ENCODE data around the gene VRTN.
A peak's percentile ranks its signal among the peaks of the same experiment; 100 is the strongest.
"Not testable (repeated sequence)": the region's sequence is repeated elsewhere in the genome, so short reads cannot be mapped to it uniquely, and the experiment has no call there.

VRTN gene

GRCh38 chr14:74348735-74349463 lies 628 bp downstream of the VRTN start:
- DNase-seq (ENCODE audit: low read depth in 2 of 2) = no peak

GRCh38 chr14:74349757-74350156 lies 1.5 kb downstream of the VRTN start:
- no peak for DNase-seq (ENCODE audit: low read depth in 2 of 2)

DNA sequence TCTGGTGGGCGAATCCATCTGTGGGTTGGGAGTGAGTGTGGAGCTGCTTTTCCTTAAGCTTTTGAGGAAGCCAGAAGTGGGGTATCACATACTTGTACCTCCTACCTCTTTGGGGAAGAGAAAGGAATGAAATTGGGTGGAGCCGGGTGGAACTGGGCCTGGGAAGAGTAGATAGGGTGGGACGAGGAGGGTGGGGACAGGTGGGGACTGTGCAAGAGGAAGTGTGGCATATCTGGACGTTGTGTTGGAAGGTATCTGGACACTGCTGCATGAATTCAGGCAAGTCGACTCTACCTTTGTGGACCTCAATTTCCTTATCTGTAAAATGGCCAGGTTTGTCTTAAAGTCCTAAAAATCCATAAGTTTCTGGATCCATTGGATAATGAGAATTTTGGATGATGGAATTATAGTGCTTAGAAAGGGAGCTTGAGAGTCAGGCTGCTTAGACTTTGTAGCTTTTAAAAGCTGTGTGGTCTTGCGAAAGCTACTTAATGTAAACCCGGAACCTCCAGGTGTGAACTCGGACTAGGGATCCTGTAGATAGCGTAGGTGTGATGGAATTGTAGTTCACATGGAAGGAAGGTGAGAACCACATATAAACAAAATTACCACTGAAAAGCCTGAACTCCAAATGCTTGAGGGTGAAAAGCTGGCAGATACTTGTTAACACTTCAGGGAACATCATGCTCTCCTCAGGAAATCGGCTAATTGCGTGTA lies 2.1 kb downstream of the VRTN start:
- DNase-seq (ENCODE audit: low read depth in 2 of 2) = no peak

DNA sequence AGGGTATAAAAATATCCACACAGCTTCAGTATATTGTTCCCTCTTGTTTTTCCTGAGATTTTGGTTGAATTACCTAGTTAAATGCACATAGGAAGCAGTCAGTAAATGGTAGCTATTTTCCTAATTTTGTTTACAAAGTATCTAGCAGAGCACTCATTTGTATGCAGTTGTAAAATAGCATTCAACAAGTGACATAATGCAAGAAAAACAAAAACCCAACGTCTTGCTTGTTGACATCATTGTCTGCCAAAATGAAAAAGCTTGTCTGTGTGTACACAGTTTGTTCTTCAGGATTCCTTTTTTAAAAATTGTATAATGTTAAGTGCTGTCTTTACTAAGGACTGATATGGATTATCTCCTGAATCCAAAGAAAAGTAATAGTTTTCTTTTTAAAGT lies 2.7 kb downstream of the VRTN start:
- no peak for DNase-seq (ENCODE audit: low read depth in 2 of 2)

GRCh38 chr14:74356892-74357575 lies 8.8 kb downstream of the VRTN start:
- no peak for DNase-seq (ENCODE audit: low read depth in 2 of 2)

DNA sequence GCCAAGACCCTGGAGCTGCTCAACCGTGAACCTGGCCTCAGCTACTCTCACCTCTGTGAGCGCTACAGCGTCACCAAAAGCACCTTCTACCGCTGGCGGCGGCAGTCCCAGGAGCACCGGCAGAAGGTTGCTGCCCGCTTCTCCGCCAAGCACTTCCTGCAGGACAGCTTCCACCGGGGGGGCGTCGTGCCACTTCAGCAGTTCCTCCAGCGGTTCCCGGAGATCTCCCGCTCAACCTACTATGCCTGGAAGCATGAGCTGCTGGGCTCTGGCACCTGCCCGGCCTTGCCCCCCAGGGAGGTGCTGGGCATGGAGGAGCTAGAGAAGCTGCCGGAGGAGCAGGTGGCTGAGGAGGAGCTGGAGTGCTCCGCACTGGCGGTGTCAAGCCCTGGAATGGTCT lies 9.3 kb downstream of the VRTN start:
- DNase-seq (ENCODE audit: low read depth in 2 of 2) = no peak

- DNase-seq (ENCODE audit: low read depth in 2 of 2) = no peak
Observed at GRCh38 chr14:74358176-74358829, 10.0 kb downstream of the VRTN start.

DNA sequence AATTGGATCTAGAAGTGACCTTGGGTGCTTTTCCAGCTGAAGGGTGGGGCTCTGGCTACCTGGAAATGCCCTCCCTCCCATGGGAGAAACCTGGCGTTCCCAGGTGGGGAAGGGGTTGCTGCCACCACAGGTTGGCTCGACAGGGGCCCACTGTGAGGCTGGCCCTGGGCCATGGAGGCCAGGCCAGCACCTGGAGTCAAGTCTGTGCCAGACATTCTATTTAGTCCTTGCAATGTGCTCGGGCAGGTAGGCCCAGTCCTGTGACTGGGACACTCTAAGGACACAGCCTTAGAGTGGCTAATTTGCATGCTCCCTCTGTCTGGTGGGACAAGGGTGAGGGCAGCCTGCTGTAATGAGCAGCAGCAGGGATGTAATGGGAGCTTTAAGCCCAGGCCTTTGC lies 11.9 kb downstream of the VRTN start:
- no peak for DNase-seq (ENCODE audit: low read depth in 2 of 2)

- peak; percentile 27 to 45 for DNase-seq (ENCODE audit: low read depth in 2 of 2)
Observed at GRCh38 chr14:74362361-74362915, 14.2 kb downstream of the VRTN start.

GRCh38 chr14:74364271-74364880 lies 16.1 kb downstream of the VRTN start:
- no peak for DNase-seq (ENCODE audit: low read depth in 2 of 2)

GRCh38 chr14:74368026-74368425 lies 19.8 kb downstream of the VRTN start:
- no peak for DNase-seq (ENCODE audit: low read depth in 2 of 2)

- DNase-seq (ENCODE audit: low read depth in 2 of 2) = no peak
Observed at GRCh38 chr14:74368441-74368840, 20.2 kb downstream of the VRTN start.

GRCh38 chr14:74377976-74378690 lies 29.9 kb downstream of the VRTN start:
- DNase-seq (ENCODE audit: low read depth in 2 of 2) = no peak

DNA sequence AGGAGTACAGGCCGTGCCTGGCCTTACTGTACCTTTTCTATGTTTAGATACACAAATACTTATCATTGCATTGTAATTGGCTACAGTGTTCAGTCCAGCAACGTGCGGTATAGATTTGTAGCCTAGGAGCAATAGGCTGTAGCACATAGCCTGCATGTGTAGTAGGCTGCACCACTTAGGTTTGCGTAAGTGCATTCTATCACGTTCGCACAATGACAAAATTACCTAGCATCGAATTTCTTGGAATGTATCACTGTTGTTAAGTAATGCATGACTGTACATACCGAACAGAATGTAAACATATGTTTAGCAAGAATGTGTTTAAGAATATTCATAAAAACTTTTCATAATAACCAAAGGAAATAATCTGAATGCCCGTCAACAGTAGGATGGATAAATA lies 31.9 kb downstream of the VRTN start:
- no peak for DNase-seq (ENCODE audit: low read depth in 2 of 2)

DNA sequence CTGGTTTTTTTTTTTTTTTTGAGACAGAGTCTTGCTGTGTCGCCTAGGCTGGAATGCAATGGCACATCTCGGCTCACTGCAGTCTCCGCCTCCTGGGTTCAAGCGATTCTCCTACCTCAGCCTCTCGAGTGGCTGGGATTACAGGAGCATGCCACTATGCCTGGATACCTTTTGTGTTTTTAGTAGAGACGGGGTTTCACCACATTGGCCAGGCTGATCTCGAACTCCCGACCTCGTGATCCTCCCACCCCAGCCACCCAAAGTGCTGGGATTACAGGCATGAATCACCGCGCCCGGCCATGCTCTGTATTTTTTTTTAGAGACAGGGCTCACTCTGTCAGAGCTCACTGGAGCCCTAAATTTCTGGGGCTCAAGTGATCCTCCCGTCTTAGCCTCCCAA lies 32.6 kb downstream of the VRTN start:
- no peak for DNase-seq (ENCODE audit: low read depth in 2 of 2)

DNA sequence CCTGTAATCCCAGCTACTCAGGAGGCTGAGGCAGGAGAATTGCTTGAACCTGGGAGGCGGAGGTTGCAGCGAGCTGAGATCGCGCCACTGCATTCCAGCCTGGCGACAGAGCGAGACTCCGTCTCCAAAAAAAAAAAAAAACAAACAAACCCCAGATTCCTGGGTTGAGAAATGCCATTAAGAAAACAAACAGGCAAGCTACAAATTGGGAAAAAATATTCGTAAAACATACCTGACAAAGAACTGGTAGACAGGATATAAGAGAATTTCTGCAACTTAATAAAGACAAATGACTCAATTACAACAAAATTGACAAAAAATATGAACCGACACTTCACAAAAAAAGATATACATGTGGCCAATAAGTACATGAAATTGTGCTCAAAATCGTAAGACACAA lies 33.3 kb downstream of the VRTN start:
- not testable (repeated sequence) for DNase-seq (ENCODE audit: low read depth in 2 of 2)

DNA sequence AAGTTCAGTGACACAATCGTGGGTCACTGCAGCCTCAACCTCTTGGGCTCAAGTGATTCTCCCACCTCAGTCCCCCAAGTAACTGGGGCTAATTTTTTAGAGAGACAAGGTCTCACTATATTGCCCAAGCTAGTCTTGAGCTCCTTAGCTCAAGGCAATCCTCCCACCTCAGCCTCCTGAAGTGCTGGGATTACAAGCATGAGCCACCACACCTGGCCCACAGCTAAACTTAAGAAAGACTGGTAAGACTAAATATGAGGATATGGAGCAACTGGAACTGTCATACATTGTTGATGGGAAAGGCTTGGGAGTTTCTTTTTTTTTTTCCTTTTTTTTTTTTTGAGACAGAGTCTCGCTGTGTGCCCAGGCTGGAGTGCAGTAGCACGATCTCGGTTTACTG lies 34.0 kb downstream of the VRTN start:
- DNase-seq (ENCODE audit: low read depth in 2 of 2) = no peak

DNA sequence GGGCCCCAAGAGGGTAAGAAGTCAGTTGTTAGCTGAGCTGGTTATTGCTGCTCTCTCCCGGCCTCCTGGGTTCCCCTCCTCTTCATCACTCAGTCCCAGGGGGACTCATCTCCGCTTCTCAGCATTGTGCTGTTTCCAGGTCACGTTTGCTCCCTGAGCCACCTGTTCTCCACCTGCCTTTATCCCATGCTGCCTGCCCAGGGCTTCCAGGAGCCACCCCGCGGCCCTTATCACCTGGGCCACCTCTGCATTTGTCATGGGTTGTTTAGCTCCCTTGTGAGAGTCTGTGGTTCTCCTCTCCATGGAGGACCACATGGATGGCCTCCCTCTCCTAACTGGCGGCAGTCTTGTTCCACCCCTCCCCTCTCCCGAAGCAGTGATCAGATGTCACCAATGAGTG lies 41.7 kb downstream of the VRTN start:
- no peak for DNase-seq (ENCODE audit: low read depth in 2 of 2)

GRCh38 chr14:74390505-74390904 lies 42.2 kb downstream of the VRTN start:
- not testable (repeated sequence) for DNase-seq (ENCODE audit: low read depth in 2 of 2)

DNA sequence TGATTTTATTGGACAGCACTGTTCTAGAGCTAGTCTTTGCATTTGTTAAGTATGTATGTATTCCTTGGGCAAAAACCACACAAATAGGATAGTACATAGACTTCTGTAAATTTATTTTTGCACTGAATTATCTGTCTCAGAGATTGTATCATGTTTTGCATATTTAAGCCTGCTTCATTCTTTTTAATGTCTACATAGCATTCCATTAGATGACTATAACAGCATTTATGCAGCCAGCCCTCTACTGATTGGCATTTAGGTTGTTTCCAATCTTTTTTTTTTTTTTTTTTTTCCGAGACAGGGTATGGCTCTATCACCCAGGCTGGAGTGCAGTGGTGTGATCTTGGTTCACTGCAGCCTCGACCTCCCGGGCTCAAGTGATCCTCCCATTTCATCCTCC lies 43.2 kb downstream of the VRTN start:
- DNase-seq (ENCODE audit: low read depth in 2 of 2) = no peak
